Osteoblast (primary cell): ENCODE data around the gene CCDC7. TPM values are rescaled to one million over a fixed set of nuclear protein-coding genes. Genes with fewer than 3 reads are reported as not detected.
A peak's percentile ranks its signal among the peaks of the same experiment; 100 is the strongest.

ENCODE experiments used
- DNase-seq: peaks from one replicate; pipeline ENCODE4 v3.0.0; 2011; ENCODE audit warnings: low spot score, mixed read lengths; ENCODE audit not compliant: insufficient read length; ENCODE audit errors: missing footprints
- H2AFZ ChIP-seq: 2 replicates; pipeline ENCODE4 v1.6.0; 2011; ENCODE audit warnings: mild to moderate bottlenecking, low read length
- H3K27ac ChIP-seq: 2 replicates; pipeline ENCODE4 v1.5.1; 2011; ENCODE audit warnings: mild to moderate bottlenecking, low read depth, low read length, moderate library complexity
- H3K27me3 ChIP-seq: 2 replicates; pipeline ENCODE4 v1.6.0; 2012; ENCODE audit warnings: mild to moderate bottlenecking, control low read depth, inconsistent platforms, low read length, moderate library complexity; ENCODE audit not compliant: insufficient read depth
- H3K36me3 ChIP-seq: 2 replicates; pipeline ENCODE4 v1.5.1; 2011; ENCODE audit warnings: mild to moderate bottlenecking, low read length, control low read depth, moderate library complexity; ENCODE audit not compliant: insufficient read depth
- H3K4me1 ChIP-seq: 2 replicates; pipeline ENCODE4 v1.5.1; 2011; ENCODE audit warnings: mild to moderate bottlenecking, low read length, control low read depth, moderate library complexity; ENCODE audit not compliant: insufficient read depth
- H3K4me2 ChIP-seq: 2 replicates; pipeline ENCODE4 v1.6.0; 2011; ENCODE audit warnings: mild to moderate bottlenecking, low read length; ENCODE audit not compliant: insufficient read depth
- H3K4me3 ChIP-seq: fragments of 200-600 bp; sonication (generic); 3 replicates; pipeline ENCODE4 v1.5.1; 2012; ENCODE audit warnings: mild to moderate bottlenecking, low read length, inconsistent platforms; ENCODE audit not compliant: insufficient read depth
- H3K79me2 ChIP-seq: 2 replicates; pipeline ENCODE4 v1.6.0; 2012; ENCODE audit warnings: mild to moderate bottlenecking, low read length, control low read depth, inconsistent platforms; ENCODE audit not compliant: insufficient read depth
- H3K9me3 ChIP-seq: 2 replicates; pipeline ENCODE4 v1.5.1; 2011; ENCODE audit warnings: low read depth, low read length, control low read depth
- H4K20me1 ChIP-seq: 2 replicates; pipeline ENCODE4 v1.6.0; 2012; ENCODE audit warnings: mild to moderate bottlenecking, low read length, control low read depth; ENCODE audit not compliant: insufficient read depth
- CTCF ChIP-seq: IDR thresholded peaks from 2 replicates; pipeline ENCODE4 v1.5.1; 2011; ENCODE audit warnings: mild to moderate bottlenecking, low read depth, low read length, moderate library complexity; ENCODE audit errors: extremely low read depth
- total RNA-seq: library from RNA; depleted of rRNA; stranded (reverse); fragments of >200 nt; gene quantifications from 2 replicates; pipeline ENCODE4 v1.2.3, GENCODE V29; 2012

The CCDC7 gene
- total RNA-seq, 1 donor, result 22.4 TPM

- peaks cover 6% of the 10 kb centered on the region for H3K9me3 ChIP-seq
- no peaks in the 10 kb centered on the region for H3K4me1 ChIP-seq
- H3K4me2 ChIP-seq, result no peak overlapping the region
- no peaks in the 10 kb centered on the region for H3K36me3 ChIP-seq
- no peaks in the 10 kb centered on the region for H3K27me3 ChIP-seq
- no peak overlapping the region for H2AFZ ChIP-seq
- no peak overlapping the region for H3K4me3 ChIP-seq
- no peak overlapping the region for H3K27ac ChIP-seq
- no peaks in the 10 kb centered on the region for H3K79me2 ChIP-seq
- no peak for DNase-seq
- no peaks in the 10 kb centered on the region for H4K20me1 ChIP-seq
- TF ChIP-seq CTCF, result no peak
Measured at GRCh38 chr10:32771217-32771616, 325.3 kb downstream of the CCDC7 start.

- Histone ChIP-seq H3K27me3 (no peaks in the 10 kb centered on the region), H3K4me1 (no peaks in the 10 kb centered on the region), H3K4me2 (no peak overlapping the region), H3K9me3 (peaks cover 6% of the 10 kb centered on the region), H3K79me2 (no peaks in the 10 kb centered on the region), H3K27ac (no peak overlapping the region), H2AFZ (no peak overlapping the region), H4K20me1 (no peaks in the 10 kb centered on the region), H3K4me3 (no peak overlapping the region), H3K36me3 (no peaks in the 10 kb centered on the region)
- TF ChIP-seq CTCF, result no peak
- DNase-seq, result peak; percentile 1
Measured at GRCh38 chr10:32773105-32773504, 327.2 kb downstream of the CCDC7 start.

GRCh38 chr10:32786968-32787367, 341.0 kb downstream of the CCDC7 start:
- Histone ChIP-seq H2AFZ (no peak overlapping the region), H3K36me3 (no peaks in the 10 kb centered on the region), H3K79me2 (no peaks in the 10 kb centered on the region), H3K9me3 (no peaks in the 10 kb centered on the region), H3K4me2 (no peak overlapping the region), H3K27me3 (no peaks in the 10 kb centered on the region), H4K20me1 (no peaks in the 10 kb centered on the region), H3K4me3 (no peak overlapping the region), H3K27ac (no peak overlapping the region), H3K4me1 (peaks cover 2% of the 10 kb centered on the region)
- no peak for DNase-seq
- no peak for TF ChIP-seq CTCF

GRCh38 chr10:32787690-32788284, 341.8 kb downstream of the CCDC7 start:
- Histone ChIP-seq H3K4me2 (no peak overlapping the region), H3K27me3 (no peaks in the 10 kb centered on the region), H4K20me1 (no peaks in the 10 kb centered on the region), H3K4me1 (peaks cover 2% of the 10 kb centered on the region), H2AFZ (no peak overlapping the region), H3K4me3 (no peak overlapping the region), H3K27ac (no peak overlapping the region), H3K36me3 (no peaks in the 10 kb centered on the region), H3K79me2 (no peaks in the 10 kb centered on the region), H3K9me3 (no peaks in the 10 kb centered on the region)
- TF ChIP-seq CTCF, result no peak
- DNase-seq, result no peak
